GM21737 (cell line): ENCODE results near the gene TAPBP.
"Not testable (repeated sequence)": the region's sequence is repeated elsewhere in the genome, so short reads cannot be mapped to it uniquely, and the experiment has no call there.

ENCODE experiments used
- ATAC-seq: cut with Tn5 transposase; IDR thresholded peaks from one replicate; pipeline ENCODE4 v1.9.1; 2021; ENCODE audit warnings: mild to moderate bottlenecking, moderate library complexity; ENCODE audit not compliant: unreplicated experiment

Gene TAPBP

DNA sequence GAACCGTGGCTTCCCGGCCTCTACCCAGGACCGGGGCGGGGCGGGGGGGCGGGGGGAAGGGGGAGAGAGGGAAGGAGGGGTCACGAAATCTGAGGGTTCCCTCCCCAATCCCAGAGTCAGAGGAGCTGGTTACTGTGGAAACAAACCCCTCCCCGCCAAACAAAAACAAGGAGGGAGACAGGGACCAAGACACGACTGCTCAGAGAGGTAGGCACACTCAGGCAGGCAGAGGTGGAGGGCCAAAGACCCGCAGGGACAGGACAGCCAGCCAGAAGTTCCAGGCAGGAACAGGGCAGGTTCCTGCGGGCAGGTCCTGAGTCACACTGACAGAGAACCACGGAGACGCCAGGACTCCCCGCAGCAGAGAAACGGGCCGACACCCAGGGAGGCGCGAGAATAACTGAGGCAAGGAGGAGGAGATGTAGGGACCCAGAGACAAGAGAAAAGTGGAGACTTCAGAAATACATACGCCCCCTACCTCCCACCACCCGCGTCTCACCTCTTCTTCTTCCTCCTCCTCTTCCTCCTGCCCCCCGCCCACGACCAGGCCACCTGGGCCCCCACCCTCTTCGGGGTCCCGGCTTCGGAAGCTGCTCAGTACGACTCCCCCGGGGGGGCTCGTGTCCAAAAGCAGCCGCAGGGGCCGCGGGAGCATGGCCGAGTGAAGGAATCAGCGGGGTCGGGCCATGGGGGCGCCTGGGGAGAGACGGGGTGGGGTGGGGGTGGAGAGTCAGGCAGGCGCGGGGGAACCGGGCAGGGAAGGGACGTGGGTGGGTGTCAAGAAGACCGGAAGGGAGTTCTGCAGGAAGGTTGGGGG lies 15.7 kb downstream of the TAPBP start:
- ATAC-seq, result no peak

GRCh38 chr6:33297406-33297955 lies 16.4 kb downstream of the TAPBP start:
- no peak for ATAC-seq

DNA sequence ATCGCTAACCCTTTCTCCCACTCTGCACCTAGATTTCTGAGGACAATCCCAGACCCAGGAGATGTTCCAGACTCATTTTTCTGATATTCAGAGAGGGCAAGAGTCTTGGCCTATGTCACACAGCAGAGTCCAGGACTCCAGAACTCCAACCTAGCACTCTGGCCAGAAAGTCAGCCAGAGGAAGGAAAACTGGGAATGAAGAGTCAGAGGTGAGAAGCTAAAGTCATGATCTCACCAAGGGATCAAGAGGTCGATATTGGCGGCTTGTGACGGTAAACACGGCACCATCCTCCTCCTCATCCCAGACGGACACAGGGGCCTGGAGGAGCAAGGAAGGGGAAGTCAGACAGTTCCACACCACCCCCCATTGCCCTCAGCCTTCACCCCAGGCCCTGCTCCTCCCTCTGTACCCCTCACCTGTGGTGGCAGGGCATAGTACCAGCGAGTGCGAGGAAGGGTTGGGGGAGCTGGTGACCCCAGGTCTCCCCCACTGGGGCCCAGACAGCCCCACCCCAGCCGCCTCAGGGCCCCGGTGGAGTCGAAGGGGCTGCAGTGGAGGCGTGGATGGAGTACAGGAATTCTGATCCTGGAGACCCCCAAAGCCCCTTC lies 17.0 kb downstream of the TAPBP start:
- no peak for ATAC-seq

GRCh38 chr6:33295621-33296369 lies 18.1 kb downstream of the TAPBP start:
- no peak for ATAC-seq

DNA sequence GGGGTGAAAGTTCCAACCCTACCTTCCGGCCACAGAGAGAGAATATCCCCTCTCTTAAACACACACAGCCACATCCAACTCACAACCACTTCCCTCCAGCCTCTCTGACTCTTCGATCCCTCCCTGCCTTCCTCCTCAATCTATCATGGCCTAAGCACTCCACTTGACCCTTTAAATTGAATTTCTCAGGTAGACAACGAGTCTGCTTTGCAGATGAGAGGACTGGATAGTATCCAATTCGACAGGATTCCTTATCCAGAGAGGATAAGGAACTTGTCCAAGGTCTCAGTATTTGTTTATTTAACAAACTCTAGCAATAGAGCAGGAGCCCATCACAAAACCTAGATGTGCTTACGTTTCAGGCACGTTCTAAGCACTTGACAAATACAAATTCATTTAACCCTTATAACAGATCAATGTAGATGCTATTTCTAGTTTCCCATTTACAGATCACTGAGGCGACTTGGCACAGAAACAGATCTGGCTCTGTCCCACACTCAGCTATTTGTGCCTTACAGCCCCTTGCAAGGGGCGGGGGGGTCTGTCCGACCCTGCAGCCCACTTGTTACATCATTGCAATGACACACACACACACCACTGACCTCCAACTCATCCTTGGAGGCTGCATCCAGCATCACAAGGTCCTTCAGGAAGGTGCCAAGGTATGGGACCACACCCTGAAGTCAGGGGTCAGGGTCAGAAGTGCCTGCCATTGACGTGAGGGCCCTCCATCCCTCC lies 19.6 kb downstream of the TAPBP start:
- no peak for ATAC-seq

- no peak for ATAC-seq
These were observed 20.7 kb downstream of the TAPBP start for GRCh38 chr6:33292996-33293682.

GRCh38 chr6:33290459-33290858 lies 23.4 kb downstream of the TAPBP start:
- ATAC-seq, result no peak

DNA sequence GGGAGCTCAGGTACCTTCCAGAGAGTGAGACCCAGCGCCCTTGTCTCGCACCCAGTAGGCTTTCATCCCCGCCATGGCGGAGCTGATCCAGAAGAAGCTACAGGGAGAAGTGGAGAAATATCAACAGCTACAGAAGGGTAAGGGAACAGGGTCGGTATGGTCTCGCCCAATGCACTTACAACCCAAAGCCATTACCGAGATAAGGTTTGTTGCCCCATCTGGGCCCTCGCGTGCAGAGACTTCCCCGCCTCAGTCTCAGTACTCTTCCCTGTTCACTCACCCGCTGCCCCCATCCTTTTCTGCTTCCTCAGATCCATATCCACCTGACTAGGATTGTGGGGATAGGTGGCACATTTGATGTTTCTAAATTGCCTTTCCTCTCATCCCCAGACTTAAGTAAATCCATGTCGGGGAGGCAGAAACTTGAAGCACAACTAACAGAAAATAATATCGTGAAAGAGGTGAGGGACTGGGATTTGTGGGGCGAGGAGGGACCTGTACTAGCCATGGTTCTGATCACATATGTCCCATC lies 24.0 kb downstream of the TAPBP start:
- ATAC-seq, result no peak

DNA sequence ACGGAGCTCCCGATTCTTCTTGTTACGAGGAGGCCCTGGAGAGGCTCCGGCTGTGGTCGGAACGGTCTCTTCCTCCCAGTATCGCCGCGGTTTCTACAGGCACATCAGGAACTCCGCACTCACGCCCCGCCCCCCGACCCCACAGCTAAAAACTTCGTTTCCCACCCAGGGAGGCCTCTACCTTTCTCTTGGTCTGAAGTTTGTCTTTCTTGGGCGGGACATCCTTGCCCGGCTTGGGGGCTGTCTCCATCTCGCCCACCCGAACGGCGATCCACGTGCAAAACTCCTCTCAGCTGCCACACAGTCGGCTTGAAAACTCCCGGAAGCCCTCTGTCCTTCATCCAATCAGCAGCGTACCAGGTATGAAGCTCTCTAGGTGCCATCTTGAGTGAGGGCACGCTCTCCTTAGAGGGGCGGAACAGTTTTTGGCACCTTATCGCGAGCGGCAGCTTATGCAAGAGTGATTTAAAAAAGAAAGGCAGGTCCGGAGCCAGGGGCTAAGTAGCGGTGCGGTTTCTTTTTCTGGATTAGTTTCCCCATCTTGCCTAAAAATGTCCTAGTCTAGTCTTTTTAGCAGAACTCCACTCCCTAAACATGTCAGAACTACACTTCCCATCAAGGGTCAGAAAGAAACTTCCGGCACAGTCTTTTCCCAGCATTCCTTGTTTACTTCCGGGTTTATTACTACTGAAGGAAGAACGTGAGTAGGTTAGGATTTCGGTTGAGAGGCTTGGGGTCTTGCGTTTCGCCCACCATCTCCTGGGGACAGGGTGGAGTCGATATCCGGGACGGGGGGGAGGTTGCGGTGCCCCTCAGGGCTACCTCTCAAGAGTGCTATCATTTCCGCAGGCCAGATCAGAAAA lies 24.7 kb downstream of the TAPBP start, which contains the start of the genes PFDN6 and WDR46:
Gene PFDN6 (plus strand): TSS at position 681 of the 863 bp plus-strand sequence. CDS start 256 bp downstream, outside the sequence.
Gene WDR46 (minus strand): TSS at position 319 of the 863 bp plus-strand sequence. CDS start 69 bp downstream, at position 250.
- peak; percentile 63 for ATAC-seq

DNA sequence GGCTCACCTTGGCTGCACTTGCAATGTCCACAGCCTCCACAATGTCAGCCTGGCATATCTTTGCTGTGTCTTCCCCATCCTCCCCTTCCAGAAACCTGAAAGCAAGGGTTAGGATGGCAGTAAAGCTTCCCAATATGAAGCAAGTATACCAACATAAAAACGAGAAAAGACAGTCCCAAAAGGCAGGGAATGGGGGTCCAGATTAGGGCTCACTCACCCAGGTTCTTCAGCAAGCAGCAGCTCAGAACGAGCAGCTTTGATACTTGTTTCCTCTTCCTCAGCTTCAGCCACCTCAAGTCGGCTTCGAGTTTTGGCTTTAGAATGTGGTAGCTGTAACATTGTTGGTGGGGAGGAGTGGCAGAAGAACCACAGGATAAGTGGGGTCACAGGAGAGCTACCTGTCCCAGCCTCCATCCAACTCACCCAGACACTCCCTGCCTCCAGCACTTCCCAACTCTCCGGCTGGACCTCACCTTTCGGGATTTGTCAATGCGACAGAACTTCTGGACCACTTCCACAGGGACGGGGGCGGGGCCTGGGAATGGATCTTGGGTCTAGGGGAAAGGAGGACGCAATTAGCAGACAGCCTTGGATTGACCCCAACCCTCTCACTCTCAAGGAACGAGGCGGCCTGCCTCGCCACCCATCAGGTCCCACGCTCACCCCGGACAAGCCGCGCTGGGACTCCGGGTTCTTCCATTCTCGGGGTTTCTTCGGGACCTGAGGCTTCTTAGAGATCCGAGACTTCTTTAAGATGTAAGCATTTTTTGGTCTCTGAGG lies 25.5 kb downstream of the TAPBP start:
- no peak for ATAC-seq

DNA sequence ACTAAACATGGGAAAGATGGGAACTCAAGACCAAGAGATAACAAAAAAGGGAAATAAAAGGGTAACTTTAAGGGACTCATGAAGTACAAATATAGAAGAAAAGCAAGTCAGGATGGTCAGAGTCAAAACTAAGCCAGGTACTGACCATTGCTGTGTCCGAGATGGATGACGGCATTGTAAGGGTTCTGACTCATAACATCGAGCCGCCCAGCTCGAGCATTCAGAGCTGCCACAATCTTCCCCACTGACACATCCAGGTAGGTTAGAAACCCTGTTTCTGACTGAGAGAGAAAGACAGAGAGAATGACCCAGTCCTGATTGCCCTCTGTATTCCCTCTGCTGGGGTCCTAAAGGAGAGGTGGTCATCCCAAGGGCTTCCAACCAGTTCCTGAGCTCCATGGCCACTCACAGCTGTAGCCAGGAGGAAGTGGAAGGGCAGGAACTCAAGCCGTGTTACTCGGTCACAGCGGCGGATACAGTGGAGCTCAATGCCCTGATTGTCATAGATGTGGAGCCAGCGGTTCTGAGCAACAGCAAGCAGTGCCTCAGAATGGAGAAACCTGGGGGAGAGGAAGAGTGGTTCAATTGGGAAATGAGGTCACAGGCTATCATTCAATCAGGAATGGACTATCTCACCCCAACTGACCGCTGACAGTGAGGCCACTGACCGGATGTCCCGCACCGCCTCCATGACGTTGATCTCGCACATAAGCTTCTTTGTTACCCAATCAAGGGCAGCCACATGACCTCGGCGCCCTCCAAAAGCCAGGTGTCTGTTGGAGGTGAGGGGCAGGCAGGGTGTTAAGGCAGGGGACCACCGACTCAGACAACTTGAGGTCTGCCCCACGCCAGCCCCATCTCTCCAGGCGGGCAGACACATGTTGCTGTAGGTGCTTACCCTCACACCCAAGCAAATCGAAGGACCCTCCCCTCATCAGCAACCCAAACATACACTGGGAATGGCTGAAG lies 26.6 kb downstream of the TAPBP start:
- ATAC-seq, result no peak

DNA sequence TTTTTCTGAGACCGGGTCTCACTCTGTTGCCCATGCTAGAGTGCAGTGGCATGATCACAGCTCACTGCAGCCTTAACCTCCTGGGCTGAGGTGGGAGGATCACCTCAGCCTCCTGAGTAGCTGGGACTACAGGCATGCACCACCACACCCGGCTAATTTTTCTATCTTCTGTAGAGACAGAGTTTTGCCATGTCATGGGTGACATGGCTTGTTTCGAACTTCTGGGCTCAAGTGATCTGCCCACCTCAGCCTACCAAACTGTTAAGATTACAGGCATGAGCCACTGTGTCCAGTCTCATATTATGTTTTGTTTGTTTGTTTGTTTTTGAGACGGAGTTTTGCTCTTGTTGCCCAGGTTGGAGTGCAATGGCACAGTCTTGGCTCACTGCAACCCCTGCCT lies 28.7 kb downstream of the TAPBP start:
- ATAC-seq, result not testable (repeated sequence)

GRCh38 chr6:33280539-33280938 lies 33.3 kb downstream of the TAPBP start:
- ATAC-seq, result no peak

DNA sequence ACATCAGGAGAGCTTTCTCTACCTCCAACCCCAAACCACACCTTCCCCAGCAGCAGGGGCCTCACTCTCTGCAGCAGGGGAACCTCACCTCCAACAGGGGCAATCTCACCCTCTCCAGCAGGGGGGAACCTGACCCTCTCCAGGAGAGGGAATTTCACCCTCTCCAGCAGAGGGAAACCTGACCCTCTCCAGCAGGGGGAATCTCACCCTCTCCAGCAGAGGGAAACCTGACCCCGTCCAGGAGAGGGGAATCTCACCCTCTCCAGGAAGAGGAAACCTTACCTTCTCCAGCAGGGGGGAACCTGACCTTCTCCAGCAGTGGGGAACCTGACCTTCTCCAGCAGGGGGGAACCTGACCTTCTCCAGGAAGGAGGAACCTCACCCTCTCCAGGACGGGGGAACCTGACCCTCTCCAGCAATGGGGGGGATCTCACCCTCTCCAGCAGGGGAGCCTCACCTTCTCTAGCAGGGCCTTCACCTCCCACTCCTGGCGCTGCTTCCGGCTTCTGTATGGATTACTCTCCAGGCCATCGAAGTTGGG lies 33.8 kb downstream of the TAPBP start:
- ATAC-seq, result no peak

DNA sequence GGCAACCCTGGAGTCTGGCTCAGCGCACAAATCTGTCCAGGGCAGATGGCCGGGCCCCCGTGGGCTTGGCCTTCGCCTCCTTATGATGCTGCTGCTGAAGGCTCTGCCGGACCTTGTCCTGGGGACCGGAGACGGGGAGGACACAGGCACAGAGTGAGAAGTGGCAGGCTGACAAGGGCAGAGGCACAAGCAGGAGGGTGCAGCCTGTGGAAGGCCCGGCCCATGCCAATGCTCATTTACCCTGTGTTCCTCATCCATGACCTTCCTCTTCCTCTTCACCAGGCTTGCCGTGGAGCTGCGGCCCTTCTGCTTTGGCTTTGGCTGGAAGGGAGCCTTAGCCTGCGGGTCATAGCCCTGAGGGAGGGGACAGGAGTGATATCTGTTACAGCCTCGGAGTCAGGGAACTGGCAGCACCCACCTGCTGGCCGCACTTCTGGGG lies 34.6 kb downstream of the TAPBP start:
- ATAC-seq, result no peak

- ATAC-seq, result no peak
These were observed 35.1 kb downstream of the TAPBP start for GRCh38 chr6:33278810-33279209.

DNA sequence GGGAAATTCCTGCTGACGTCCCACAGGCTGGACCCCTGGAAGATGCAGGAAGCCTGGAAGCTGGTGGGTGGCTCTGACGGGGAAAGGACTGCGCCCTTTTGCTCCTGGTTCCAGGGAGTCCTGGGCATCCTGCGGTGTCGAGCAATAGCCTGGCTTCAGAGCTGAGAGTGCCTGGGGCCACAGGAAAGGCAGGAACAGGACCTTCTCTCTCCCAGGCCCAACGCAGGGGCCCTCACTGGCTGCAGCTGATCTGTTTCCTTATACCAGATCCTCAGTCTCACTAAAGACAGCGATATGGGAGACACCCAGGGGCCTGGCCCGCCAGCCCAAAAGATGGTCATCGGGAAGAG lies 35.5 kb downstream of the TAPBP start:
- ATAC-seq, result no peak
